Measurements from ENCODE around the gene RILPL2.
"Not testable (repeated sequence)": the region's sequence is repeated elsewhere in the genome, so short reads cannot be mapped to it uniquely, and the experiment has no call there.

- TF ChIP-seq POLR2A (IDR thresholded peaks at IDR 0.05; ENCODE audit: extremely low read depth, insufficient read length); CTCF (IDR thresholded peaks at IDR 0.05; ENCODE audit: low read depth, low read length); MAX (IDR thresholded peaks at IDR 0.05; ENCODE audit: low read depth, low read length); MYC (IDR thresholded peaks at IDR 0.05; ENCODE audit: low read depth, low read length): not testable (repeated sequence)
These were observed 27.0 kb downstream of the RILPL2 start for GRCh38 chr12:123409284-123410040.

Data from NB4 (cell line).